Neural cell (in vitro differentiated cells): ENCODE data around the gene TCF4. TPM values are rescaled to one million over a fixed set of nuclear protein-coding genes. Genes with fewer than 3 reads are reported as not detected.

Source experiments
- H2AFZ ChIP-seq: fragments of 200-600, 300-800 bp; sonication (generic), shearing (Covaris generic); 2 replicates; pipeline ENCODE4 v1.6.0; 2014; ENCODE audit warnings: low read depth, mild to moderate bottlenecking, antibody characterized with exemption, low read length, moderate library complexity
- H3F3A ChIP-seq: fragments of 200-600 bp; shearing (Covaris generic); 2 replicates; pipeline ENCODE4 v1.6.1; 2016; ENCODE audit warnings: mild to moderate bottlenecking, moderate library complexity, mixed read lengths, antibody characterized with exemption, low read length; ENCODE audit not compliant: insufficient read depth, poor library complexity, severe bottlenecking
- H3K27ac ChIP-seq: fragments of 200-600, 300-800 bp; sonication (generic), shearing (Covaris generic); 2 replicates; pipeline ENCODE4 v1.5.1; 2014; ENCODE audit warnings: mild to moderate bottlenecking, low read length, moderate library complexity
- H3K27me3 ChIP-seq: fragments of 300-800, 200-600 bp; sonication (generic), shearing (Covaris generic); 2 replicates; pipeline ENCODE4 v1.6.0; 2014; ENCODE audit warnings: mild to moderate bottlenecking, low read depth, low read length, moderate library complexity; ENCODE audit not compliant: insufficient read depth
- H3K36me3 ChIP-seq: fragments of 300-800, 200-600 bp; sonication (generic), shearing (Covaris generic); 2 replicates; pipeline ENCODE4 v1.5.1; 2014; ENCODE audit warnings: mild to moderate bottlenecking, antibody characterized with exemption, low read length, moderate library complexity; ENCODE audit not compliant: insufficient read depth
- H3K4me2 ChIP-seq: fragments of 300-800, 200-600 bp; sonication (generic), shearing (Covaris generic); 2 replicates; pipeline ENCODE4 v1.6.0; 2014; ENCODE audit warnings: mild to moderate bottlenecking, low read length
- H3K4me3 ChIP-seq: fragments of 300-800, 200-600 bp; sonication (generic), shearing (Covaris generic); 2 replicates; pipeline ENCODE4 v1.5.1; 2014; ENCODE audit warnings: mild to moderate bottlenecking, low read length, moderate library complexity
- H3K79me2 ChIP-seq: fragments of 200-600 bp; shearing (Covaris generic); replicated peaks from 2 replicates; pipeline ENCODE4 v1.6.0; 2014; ENCODE audit warnings: mild to moderate bottlenecking, low read length, moderate library complexity; ENCODE audit not compliant: insufficient read depth
- H3K9ac ChIP-seq: fragments of 300-800, 200-600 bp; sonication (generic), shearing (Covaris generic); 2 replicates; pipeline ENCODE4 v1.6.1; 2016; ENCODE audit warnings: mild to moderate bottlenecking, low read length, mixed read lengths
- H3K9me2 ChIP-seq: fragments of 200-600 bp; shearing (Covaris generic); 2 replicates; pipeline ENCODE4 v1.6.1; 2016; ENCODE audit warnings: mild to moderate bottlenecking, low read length, mixed read lengths; ENCODE audit not compliant: insufficient read depth
- H3K9me3 ChIP-seq: fragments of 200-600, 300-800 bp; sonication (generic), shearing (Covaris generic); 2 replicates; pipeline ENCODE4 v1.6.1; 2016; ENCODE audit warnings: mild to moderate bottlenecking, mixed run types, low read length, moderate library complexity, mixed read lengths
- H4K20me1 ChIP-seq: fragments of 200-600 bp; shearing (Covaris generic); 2 replicates; pipeline ENCODE4 v1.6.1; 2016; ENCODE audit warnings: mild to moderate bottlenecking, mixed run types; ENCODE audit not compliant: insufficient read depth
- EP300 ChIP-seq: fragments of 450-650 bp; conservative IDR thresholded peaks from 2 replicates; pipeline ENCODE4 v1.6.1; 2014; ENCODE audit warnings: antibody characterized with exemption, mild to moderate bottlenecking, moderate library complexity; ENCODE audit not compliant: poor library complexity, severe bottlenecking
- EZH2 ChIP-seq: fragments of 200-600, 300-800 bp; shearing (Covaris generic), sonication (generic); IDR thresholded peaks from 2 replicates; pipeline ENCODE4 v1.6.1; 2014; ENCODE audit warnings: antibody characterized with exemption, low read length, borderline replicate concordance, mild to moderate bottlenecking; ENCODE audit not compliant: insufficient read depth, poor library complexity, severe bottlenecking
- MXI1 ChIP-seq: fragments of 450-650 bp; conservative IDR thresholded peaks from 2 replicates; pipeline ENCODE4 v1.6.1; 2014; ENCODE audit warnings: antibody characterized with exemption, mild to moderate bottlenecking; ENCODE audit not compliant: poor library complexity, severe bottlenecking
- POLR2AphosphoS5 ChIP-seq: IDR thresholded peaks from 2 replicates; pipeline ENCODE4 v1.6.1; 2012
- RAD21 ChIP-seq: fragments of 450-650 bp; conservative IDR thresholded peaks from 2 replicates; pipeline ENCODE4 v1.6.1; 2014; ENCODE audit warnings: antibody characterized with exemption, mild to moderate bottlenecking, moderate library complexity
- SMC3 ChIP-seq: fragments of 450-650 bp; conservative IDR thresholded peaks from 2 replicates; pipeline ENCODE4 v1.6.1; 2014; ENCODE audit warnings: antibody characterized with exemption, mild to moderate bottlenecking, moderate library complexity; ENCODE audit not compliant: poor library complexity
- TAF1 ChIP-seq: IDR thresholded peaks from 2 replicates; pipeline ENCODE4 v1.6.1; 2012; ENCODE audit warnings: low read depth
- polyA plus RNA-seq: library from polyadenylated mRNA; depleted of rRNA; stranded (reverse); fragments of >200 nt; gene quantifications from 2 replicates; pipeline ENCODE4 v1.2.3, GENCODE V29; 2014
- TF ChIP-seq, protein P1 (sequence below): fragments of 450-650 bp; IDR thresholded peaks from 2 replicates; pipeline ENCODE4 v1.5.1; 2014; ENCODE audit warnings: antibody characterized with exemption, mild to moderate bottlenecking, moderate library complexity; ENCODE audit not compliant: poor library complexity, severe bottlenecking
- TF ChIP-seq, protein P2 (sequence below): IDR thresholded peaks from 2 replicates; pipeline ENCODE4 v1.6.1; 2012; ENCODE audit warnings: borderline replicate concordance

Gene TCF4
- polyA plus RNA-seq, 1 donor from 2014 or later: 7.0 TPM

- Histone ChIP-seq H3K4me3 (no peak overlapping the region), H3K4me2 (no peak overlapping the region), H4K20me1 (no peaks in the 10 kb centered on the region), H3F3A (no peaks in the 10 kb centered on the region), H3K9me3 (no peaks in the 10 kb centered on the region), H3K79me2 (peaks cover 3% of the 10 kb centered on the region), H3K27me3 (no peaks in the 10 kb centered on the region), H3K27ac (no peak overlapping the region), H3K9ac (no peak overlapping the region), H3K36me3 (no peaks in the 10 kb centered on the region), H3K9me2 (no peaks in the 10 kb centered on the region), H2AFZ (no peak overlapping the region)
- TF ChIP-seq MXI1: no peak
- TF ChIP-seq, protein P1, sequence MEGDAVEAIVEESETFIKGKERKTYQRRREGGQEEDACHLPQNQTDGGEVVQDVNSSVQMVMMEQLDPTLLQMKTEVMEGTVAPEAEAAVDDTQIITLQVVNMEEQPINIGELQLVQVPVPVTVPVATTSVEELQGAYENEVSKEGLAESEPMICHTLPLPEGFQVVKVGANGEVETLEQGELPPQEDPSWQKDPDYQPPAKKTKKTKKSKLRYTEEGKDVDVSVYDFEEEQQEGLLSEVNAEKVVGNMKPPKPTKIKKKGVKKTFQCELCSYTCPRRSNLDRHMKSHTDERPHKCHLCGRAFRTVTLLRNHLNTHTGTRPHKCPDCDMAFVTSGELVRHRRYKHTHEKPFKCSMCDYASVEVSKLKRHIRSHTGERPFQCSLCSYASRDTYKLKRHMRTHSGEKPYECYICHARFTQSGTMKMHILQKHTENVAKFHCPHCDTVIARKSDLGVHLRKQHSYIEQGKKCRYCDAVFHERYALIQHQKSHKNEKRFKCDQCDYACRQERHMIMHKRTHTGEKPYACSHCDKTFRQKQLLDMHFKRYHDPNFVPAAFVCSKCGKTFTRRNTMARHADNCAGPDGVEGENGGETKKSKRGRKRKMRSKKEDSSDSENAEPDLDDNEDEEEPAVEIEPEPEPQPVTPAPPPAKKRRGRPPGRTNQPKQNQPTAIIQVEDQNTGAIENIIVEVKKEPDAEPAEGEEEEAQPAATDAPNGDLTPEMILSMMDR: no peak
- no peak for TF ChIP-seq POLR2AphosphoS5
- no peak for TF ChIP-seq SMC3
- TF ChIP-seq TAF1: no peak
- TF ChIP-seq EP300: no peak
- no peak for TF ChIP-seq RAD21
- no peak for TF ChIP-seq EZH2
- TF ChIP-seq, protein P2, sequence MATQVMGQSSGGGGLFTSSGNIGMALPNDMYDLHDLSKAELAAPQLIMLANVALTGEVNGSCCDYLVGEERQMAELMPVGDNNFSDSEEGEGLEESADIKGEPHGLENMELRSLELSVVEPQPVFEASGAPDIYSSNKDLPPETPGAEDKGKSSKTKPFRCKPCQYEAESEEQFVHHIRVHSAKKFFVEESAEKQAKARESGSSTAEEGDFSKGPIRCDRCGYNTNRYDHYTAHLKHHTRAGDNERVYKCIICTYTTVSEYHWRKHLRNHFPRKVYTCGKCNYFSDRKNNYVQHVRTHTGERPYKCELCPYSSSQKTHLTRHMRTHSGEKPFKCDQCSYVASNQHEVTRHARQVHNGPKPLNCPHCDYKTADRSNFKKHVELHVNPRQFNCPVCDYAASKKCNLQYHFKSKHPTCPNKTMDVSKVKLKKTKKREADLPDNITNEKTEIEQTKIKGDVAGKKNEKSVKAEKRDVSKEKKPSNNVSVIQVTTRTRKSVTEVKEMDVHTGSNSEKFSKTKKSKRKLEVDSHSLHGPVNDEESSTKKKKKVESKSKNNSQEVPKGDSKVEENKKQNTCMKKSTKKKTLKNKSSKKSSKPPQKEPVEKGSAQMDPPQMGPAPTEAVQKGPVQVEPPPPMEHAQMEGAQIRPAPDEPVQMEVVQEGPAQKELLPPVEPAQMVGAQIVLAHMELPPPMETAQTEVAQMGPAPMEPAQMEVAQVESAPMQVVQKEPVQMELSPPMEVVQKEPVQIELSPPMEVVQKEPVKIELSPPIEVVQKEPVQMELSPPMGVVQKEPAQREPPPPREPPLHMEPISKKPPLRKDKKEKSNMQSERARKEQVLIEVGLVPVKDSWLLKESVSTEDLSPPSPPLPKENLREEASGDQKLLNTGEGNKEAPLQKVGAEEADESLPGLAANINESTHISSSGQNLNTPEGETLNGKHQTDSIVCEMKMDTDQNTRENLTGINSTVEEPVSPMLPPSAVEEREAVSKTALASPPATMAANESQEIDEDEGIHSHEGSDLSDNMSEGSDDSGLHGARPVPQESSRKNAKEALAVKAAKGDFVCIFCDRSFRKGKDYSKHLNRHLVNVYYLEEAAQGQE: no peak
These were observed 300.7 kb downstream of the TCF4 start for GRCh38 chr18:55287149-55287806.

DNA sequence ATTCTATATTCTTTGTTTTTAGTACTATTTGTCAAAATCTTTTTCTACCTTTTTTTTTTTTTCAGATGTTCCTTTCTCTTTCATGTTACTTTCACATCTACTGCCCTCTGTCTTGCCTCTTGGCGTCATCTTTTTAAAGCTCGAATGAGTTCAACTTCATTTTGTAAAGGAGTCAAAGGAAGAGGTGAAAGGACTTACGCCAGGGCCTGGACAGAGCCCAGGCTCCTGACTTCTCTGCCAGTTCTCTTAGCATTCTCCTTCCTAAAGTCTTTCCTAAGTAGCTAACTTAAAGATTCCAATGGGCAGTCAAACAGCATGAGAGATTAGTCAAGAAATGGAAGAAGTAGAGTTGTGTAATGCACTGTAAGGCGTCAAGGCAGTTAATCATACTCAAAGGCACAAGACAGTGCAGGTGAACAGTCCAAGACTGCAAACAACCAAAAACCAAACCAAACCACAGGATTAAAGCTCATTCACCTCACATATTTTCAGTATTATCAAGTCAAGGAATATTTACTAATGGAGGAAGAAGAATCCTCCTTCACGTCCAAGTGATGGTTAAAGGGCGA, 301.7 kb downstream of the TCF4 start:
- Histone ChIP-seq H3K4me3 (no peak overlapping the region), H3K9me2 (no peaks in the 10 kb centered on the region), H3K9me3 (no peaks in the 10 kb centered on the region), H3K27ac (no peak overlapping the region), H3K4me2 (no peak overlapping the region), H3K27me3 (no peaks in the 10 kb centered on the region), H3K9ac (no peak overlapping the region), H3K79me2 (peaks cover 3% of the 10 kb centered on the region), H4K20me1 (no peaks in the 10 kb centered on the region), H3F3A (no peaks in the 10 kb centered on the region), H2AFZ (no peak overlapping the region), H3K36me3 (no peaks in the 10 kb centered on the region)
- TF ChIP-seq RAD21 (no peak), MXI1 (no peak), EP300 (no peak), TAF1 (no peak), EZH2 (no peak), POLR2AphosphoS5 (no peak), SMC3 (no peak)
- TF ChIP-seq, protein P1: no peak
- TF ChIP-seq, protein P2: no peak
